ENCODE results near the gene OFD1. TPM values are rescaled to one million over a fixed set of nuclear protein-coding genes. Genes with fewer than 3 reads are reported as not detected.
"Not testable (repeated sequence)": the region's sequence is repeated elsewhere in the genome, so short reads cannot be mapped to it uniquely, and the experiment has no call there.

The OFD1 gene
- total RNA-seq, 1 donor from 2014 or later = 27.3 TPM

GRCh38 chrX:13717700-13718472 lies 16.7 kb upstream of the OFD1 start:
- Mint-ChIP-seq H3K9me3 (peaks cover 7% of the 10 kb centered on the region), H3K4me1 (peaks cover 18% of the 10 kb centered on the region), H3K36me3 (ENCODE audit: low read depth) (peaks cover 15% of the 10 kb centered on the region), H3K27ac (ENCODE audit: unreplicated experiment) (peak overlapping the region; percentile 75), H3K27me3 (ENCODE audit: low read depth) (no peaks in the 10 kb centered on the region), H3K4me3 (peak overlapping the region; percentile 11)
- no peak for TF ChIP-seq CTCF (conservative IDR thresholded peaks at IDR 0.05)
- no peak for DNase-seq (ENCODE audit: low read depth, low spot score)

GRCh38 chrX:13719192-13719856 lies 15.2 kb upstream of the OFD1 start:
- Mint-ChIP-seq H3K27me3 (ENCODE audit: low read depth) (no peaks in the 10 kb centered on the region), H3K27ac (ENCODE audit: unreplicated experiment) (no peak overlapping the region)

GRCh38 chrX:13721371-13721770 lies 13.2 kb upstream of the OFD1 start:
- no peaks in the 10 kb centered on the region for H3K27me3 Mint-ChIP-seq (ENCODE audit: low read depth)
- H3K36me3 Mint-ChIP-seq (ENCODE audit: low read depth) = peaks cover 25% of the 10 kb centered on the region
- H3K27ac Mint-ChIP-seq (ENCODE audit: unreplicated experiment) = no peak overlapping the region
- DNase-seq (ENCODE audit: low read depth, low spot score) = no peak
- H3K4me1 Mint-ChIP-seq = peaks cover 18% of the 10 kb centered on the region
- no peak for TF ChIP-seq CTCF (conservative IDR thresholded peaks at IDR 0.05)
- peaks cover 10% of the 10 kb centered on the region for H3K9me3 Mint-ChIP-seq
- no peak overlapping the region for H3K4me3 Mint-ChIP-seq

More at GRCh38 chrX:13719192-13719856, 15.2 kb upstream of the OFD1 start:
- TF ChIP-seq CTCF (conservative IDR thresholded peaks at IDR 0.05) = no peak
- no peak for DNase-seq (ENCODE audit: low read depth, low spot score)
- Mint-ChIP-seq H3K9me3 (peaks cover 12% of the 10 kb centered on the region), H3K36me3 (ENCODE audit: low read depth) (peaks cover 23% of the 10 kb centered on the region), H3K4me3 (no peak overlapping the region), H3K4me1 (peaks cover 18% of the 10 kb centered on the region)

GRCh38 chrX:13721819-13722519 lies 12.6 kb upstream of the OFD1 start:
- H3K9me3 Mint-ChIP-seq = peaks cover 10% of the 10 kb centered on the region
- TF ChIP-seq CTCF (conservative IDR thresholded peaks at IDR 0.05) = no peak
- no peak for DNase-seq (ENCODE audit: low read depth, low spot score)
- peaks cover 29% of the 10 kb centered on the region for H3K36me3 Mint-ChIP-seq (ENCODE audit: low read depth)
- no peak overlapping the region for H3K27ac Mint-ChIP-seq (ENCODE audit: unreplicated experiment)
- peaks cover 18% of the 10 kb centered on the region for H3K4me1 Mint-ChIP-seq
- H3K27me3 Mint-ChIP-seq (ENCODE audit: low read depth) = no peaks in the 10 kb centered on the region
- H3K4me3 Mint-ChIP-seq = no peak overlapping the region

GRCh38 chrX:13724878-13725277 lies 9.7 kb upstream of the OFD1 start:
- H3K36me3 Mint-ChIP-seq (ENCODE audit: low read depth) = peaks cover 51% of the 10 kb centered on the region
- not testable (repeated sequence) for H3K27ac Mint-ChIP-seq (ENCODE audit: unreplicated experiment); H3K4me3 Mint-ChIP-seq; H3K27me3 Mint-ChIP-seq (ENCODE audit: low read depth); H3K4me1 Mint-ChIP-seq; DNase-seq (ENCODE audit: low read depth, low spot score)
- peaks cover 15% of the 10 kb centered on the region for H3K9me3 Mint-ChIP-seq

GRCh38 chrX:13726583-13726982 lies 8.0 kb upstream of the OFD1 start:
- H3K4me3 Mint-ChIP-seq; H3K27ac Mint-ChIP-seq (ENCODE audit: unreplicated experiment); DNase-seq (ENCODE audit: low read depth, low spot score); H3K4me1 Mint-ChIP-seq; H3K27me3 Mint-ChIP-seq (ENCODE audit: low read depth): not testable (repeated sequence)
- H3K36me3 Mint-ChIP-seq (ENCODE audit: low read depth) = peaks cover 55% of the 10 kb centered on the region
- peaks cover 18% of the 10 kb centered on the region for H3K9me3 Mint-ChIP-seq

- H3K4me1 Mint-ChIP-seq = peaks cover 27% of the 10 kb centered on the region
- H3K27me3 Mint-ChIP-seq (ENCODE audit: low read depth); DNase-seq (ENCODE audit: low read depth, low spot score); H3K4me3 Mint-ChIP-seq; H3K27ac Mint-ChIP-seq (ENCODE audit: unreplicated experiment): not testable (repeated sequence)
- peaks cover 50% of the 10 kb centered on the region for H3K36me3 Mint-ChIP-seq (ENCODE audit: low read depth)
- H3K9me3 Mint-ChIP-seq = peaks cover 14% of the 10 kb centered on the region
Measured at GRCh38 chrX:13730523-13730922, 4.0 kb upstream of the OFD1 start.
